ENCODE data around the gene NAPSA.
"Not testable (repeated sequence)": the region's sequence is repeated elsewhere in the genome, so short reads cannot be mapped to it uniquely, and the experiment has no call there.

Gene NAPSA

DNA sequence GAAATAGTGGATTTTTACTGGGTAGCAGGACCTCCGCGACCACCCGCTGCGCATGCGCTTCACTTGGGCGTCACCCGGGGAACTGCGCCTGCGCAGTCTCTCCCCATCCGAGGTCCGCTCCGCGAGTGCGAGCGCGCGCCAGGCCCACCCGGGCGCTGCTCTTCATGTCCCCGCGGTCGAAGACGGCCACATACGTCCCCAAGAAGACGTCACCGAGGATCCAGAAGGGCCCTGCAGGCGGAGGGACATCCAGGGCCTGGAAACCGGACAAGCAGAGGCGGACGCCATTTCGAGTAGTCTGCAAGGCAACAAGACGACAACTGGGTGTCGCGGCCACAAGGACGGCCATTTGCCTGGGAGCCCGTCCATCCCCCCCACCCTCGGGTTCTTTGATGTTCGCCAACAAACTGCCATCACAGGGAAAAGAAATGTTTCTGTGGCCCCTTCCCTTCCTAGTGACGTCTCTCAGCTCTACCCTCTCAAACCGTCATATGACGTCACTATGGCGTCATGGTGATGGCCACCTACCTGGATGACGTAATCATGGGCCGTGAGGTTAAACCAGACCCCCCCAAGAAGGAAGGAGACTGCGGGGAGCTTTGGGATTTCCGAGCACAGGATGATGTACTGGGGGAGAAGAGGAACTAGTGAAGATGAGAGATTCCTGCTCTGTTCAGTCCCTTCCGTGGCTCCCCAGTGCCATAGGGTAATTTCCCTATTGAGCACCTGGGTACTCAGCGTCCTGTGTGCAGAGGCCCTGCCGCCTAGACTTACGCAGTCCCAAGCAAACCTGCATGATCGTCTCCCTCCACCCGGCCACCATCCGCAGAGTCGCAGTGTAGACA is 6.7 kb downstream of the NAPSA start:
- peak; percentile 76 for DNase-seq

DNA sequence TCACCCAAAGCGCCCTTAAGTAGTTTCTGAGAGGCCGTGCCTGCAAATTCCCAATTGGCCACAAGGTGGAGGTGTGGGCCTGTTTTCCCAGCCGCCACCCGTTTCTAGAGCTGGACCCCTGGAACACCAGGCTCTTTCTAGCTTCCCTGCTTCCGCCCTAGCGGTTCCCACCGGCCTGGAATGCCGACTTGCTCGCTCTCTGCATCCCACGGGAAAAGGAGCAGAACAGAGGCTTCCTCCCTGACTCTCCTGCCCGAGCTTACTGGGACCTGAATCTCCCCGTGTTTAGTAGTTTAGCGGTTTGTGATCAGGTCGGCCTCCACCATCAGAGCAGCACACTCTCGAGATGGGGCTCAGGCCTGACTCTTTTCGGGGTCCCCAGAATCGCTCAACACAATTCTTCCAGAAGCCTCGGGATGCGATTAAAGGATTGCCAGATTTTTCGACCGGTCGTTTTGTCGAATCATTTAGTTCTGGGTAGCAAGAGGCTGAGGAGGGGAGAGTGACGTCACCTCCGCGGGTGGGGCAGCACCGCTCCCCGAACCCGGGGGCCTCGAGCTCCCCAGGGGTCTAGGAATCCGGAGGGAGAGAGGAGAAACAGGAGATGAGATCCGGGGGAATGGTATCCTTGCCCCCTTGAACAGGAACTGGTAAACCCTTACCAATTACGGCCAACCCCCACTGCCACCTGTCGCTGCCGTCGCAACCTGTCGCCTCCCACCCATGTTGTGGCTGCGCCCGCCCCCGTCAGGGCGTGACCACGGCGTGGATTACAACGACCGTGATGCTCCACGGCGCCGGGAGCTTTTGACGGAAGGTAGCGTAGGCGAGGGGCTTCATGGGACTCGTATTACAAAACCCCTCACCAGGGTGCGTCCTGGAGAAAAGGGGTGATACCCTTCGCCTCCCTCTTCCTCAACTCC is 8.0 kb downstream of the NAPSA start:
- peak; percentile 87 for DNase-seq

DNA sequence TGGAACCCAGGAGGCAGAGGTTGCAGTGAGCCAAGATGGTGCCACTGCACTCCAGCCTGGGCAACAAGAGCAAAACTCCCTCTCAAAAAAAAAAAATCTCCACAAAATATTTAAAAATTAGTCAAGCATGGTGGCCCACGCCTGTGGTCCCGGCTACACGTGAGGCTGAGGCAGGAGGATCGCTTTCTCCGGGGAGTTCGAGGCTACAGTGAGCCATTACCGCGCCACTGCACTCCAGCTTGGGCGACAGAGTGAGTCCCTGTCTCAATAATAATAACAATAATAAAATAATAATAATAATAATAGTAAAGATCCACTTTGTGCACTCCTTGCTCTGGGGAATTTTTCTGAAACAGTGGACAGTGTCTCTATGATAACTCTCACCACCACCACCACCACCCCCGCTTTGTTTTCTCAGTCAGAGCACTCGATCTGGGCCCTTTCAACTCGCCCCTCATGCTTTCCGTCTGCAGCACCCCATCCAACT is 8.7 kb downstream of the NAPSA start:
- DNase-seq: no peak

GRCh38 chr19:50353487-50353880 is 12.0 kb downstream of the NAPSA start:
- not testable (repeated sequence) for DNase-seq

DNA sequence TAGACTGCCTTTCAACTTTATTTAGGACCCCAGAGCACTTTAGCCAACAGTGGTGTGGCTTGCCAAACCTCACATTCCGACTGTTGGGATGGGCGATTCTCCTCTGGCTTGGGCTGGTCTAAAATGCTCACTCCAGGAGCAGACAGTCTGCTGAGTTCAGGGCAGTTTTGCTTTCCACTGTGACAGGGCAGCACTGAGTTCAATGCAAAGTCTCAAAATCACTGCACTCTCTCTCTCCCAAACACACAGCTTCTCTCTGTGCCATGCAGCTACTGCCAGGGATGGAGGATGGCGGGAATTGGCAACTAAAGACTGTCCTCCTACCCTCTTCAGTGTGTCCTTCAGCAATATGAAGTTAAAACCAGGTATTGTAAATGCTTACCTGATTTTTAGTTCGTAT is 13.2 kb downstream of the NAPSA start:
- DNase-seq: no peak

GRCh38 chr19:50349277-50350057 is 16.0 kb downstream of the NAPSA start:
- no peak for DNase-seq

- DNase-seq: peak; percentile 40
Observed at GRCh38 chr19:50347089-50347581, 18.3 kb downstream of the NAPSA start.

DNA sequence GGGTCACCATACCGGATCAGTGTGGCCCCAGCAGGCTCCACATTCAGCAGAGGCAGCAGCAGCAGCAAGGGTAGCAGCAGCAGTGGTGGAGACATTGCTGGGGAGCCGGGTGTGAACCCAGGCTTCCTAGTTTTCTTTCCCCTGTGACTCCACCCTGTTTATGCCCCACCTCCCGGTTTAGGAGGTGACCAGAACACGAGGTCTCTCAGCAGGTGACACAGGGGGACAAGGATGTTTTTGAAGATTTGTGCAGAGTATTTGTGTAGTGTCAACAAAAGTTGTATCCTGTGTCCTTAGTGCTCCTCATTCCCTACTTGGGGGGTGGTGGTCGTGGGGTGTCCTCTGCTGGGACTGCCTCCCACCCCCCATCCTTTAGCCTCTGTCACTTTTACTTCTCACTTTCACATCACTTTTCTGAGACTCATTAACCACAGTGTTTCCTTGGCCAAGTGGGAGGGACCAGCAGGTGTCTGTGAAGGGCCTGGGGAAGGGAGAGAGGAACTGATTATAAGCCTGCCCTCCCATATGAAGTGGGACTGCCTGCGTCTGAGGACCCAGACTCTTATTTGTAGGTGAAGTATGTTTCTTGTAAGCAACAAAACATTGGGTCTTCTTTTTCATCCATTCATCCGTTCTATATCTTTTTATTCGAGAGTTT is 20.6 kb downstream of the NAPSA start:
- DNase-seq: no peak

DNA sequence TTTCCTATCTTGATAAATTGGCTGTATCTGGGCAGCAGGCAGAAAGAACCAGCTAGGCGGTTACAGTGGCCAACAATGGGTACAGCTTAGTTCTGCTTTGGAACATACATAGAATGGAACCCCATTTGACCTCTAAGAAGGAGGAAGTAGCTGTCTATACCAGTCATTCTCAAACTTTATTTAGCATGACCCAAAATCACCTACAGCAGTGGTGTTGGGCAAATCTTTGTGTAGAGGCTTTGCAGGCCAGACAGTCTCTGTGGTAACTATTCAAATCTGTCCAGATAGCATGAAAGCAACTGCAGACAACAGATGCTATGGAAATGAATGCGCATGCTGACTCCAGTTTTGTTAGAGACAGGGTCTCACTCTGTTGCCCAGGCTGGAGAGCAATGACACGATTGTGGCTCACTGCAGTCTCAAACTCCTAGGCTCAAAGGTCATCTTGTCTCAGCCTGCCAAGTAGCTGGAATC is 24.3 kb downstream of the NAPSA start:
- no peak for DNase-seq

DNA sequence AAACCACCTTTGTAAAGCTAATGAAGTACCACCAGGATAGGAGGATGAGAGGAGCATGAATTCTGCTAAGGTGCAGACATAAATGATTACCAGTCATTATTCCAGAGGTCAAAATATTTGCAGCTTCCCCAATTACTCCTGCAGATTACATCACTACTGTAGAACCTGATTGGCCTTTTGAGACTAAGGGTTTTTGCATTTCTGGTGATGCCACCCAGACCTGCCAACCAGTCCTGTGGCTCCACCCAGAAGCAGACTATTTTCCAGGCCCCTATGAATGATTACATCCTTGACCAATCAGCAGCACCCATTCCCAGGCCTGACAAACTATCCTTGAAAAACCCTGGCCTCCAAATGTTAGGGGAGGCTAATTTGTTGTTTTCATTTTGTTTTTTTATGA is 25.1 kb downstream of the NAPSA start:
- DNase-seq: no peak

DNA sequence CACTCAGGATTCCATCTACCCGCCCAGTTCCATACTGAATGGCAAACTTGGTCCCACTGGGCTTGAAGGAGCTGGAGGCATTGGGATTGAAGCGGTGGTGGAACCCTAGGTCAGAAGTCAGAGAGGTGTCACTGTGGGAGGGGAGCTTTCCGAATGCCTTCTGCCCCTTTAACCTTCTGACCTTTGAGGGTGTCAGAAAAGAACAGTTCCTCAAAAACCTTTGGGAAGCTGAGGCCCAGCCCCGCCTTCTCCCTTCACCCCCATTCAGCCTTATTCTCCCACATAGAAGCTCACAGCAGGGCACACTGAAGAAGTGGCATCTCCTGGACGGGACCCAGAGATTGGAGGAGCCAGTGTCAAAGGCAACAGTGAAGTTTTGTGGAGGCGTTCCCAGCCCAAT is 28.4 kb downstream of the NAPSA start:
- DNase-seq: not testable (repeated sequence)

DNA sequence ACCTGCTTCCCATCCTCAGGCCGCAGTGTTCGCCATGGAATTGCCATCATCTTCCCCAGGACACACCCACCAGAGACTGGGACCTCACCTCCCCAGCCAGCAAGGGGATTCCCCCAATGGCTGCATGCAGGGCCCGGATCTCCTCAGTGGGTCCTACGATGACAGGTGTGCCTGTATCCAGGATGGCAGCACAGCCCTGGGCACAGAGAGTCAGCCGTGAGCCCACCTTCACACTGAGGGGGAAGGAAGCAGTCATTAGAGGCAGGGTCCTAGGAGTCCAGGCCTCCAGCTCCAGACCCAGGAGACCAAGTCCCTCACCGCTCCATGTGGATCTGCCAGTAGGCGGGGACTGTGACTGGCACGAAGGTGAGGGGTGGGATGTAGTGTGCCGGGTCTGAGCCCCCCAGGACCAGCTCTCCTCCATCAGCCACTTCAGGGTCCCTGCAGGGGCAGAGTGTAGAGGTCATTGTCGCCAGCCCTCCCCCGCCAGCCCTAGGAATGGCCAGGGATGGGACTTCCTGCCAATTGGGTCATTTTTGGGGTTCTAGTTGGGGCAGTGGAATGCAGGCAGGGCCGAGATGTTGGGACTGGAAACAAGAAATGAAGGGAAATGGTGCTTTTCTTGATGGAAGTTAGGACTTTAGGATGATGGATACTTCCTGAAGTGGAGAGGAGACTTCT is 30.6 kb downstream of the NAPSA start:
- DNase-seq: no peak

DNA sequence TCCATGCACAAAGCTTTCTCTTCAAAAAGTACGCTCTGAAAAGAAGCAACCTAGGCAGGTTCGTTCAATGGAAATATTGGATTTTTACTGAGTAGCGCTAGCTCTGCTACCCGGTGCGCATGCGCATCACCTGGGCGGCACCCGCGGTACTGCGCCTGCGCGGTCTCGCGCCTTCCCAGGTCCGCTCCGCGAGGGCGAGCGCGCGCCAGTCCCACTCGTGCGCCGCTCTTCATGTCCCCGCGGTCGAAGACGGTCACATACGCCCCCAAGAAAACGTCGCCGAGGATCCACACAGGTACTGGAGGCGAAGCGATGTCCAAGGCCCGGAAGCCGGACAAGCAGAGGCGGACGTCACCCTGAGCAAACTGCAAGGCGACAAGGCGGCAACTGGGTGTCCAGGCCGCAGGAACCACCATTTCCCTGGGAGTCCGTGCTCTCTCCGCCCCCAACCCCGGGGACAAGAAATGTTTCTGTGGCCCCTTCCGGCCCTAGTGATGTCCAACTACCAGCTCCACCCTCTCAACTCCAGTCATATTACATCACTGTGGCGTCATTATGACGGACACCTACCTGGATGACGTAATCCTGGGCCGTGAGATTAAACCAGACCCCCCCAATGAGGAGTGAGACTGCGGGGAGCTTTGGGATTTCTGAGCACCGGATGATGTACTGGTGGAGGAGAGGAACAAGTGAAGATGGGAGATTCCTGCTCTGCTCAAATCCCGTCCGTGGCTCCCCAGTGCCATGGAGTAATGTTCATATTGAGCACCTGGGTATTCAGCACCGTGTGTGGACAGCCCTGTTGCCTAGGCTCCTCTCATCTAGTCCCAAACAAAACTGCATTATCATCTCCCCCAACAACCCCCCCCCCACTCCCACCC is 31.5 kb downstream of the NAPSA start:
- DNase-seq: peak; percentile 82

DNA sequence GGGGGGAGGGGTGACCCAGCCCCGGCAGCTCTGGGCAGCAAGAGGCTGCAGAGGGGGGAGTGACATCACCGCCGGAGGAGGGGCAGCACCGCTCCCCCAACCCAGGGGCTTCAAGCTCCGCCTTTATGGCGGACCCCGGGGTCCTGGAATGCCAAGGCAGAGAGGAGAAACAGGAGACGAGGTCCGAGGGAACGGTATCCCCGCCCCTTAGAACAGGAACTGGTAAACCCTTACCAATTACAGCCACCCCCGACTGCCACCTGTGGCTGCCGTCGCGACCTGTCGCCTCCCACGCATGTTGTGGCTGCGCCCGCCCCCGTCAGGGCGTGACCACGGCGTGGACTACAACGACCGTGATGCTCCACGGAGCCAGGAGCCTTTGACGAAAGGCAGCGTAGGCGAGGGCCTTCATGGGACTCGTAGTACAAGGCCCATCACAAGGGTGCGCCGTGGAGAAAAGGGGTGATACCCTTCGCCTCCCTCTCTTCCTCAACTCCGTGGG is 32.2 kb downstream of the NAPSA start:
- peak; percentile 92 for DNase-seq

DNA sequence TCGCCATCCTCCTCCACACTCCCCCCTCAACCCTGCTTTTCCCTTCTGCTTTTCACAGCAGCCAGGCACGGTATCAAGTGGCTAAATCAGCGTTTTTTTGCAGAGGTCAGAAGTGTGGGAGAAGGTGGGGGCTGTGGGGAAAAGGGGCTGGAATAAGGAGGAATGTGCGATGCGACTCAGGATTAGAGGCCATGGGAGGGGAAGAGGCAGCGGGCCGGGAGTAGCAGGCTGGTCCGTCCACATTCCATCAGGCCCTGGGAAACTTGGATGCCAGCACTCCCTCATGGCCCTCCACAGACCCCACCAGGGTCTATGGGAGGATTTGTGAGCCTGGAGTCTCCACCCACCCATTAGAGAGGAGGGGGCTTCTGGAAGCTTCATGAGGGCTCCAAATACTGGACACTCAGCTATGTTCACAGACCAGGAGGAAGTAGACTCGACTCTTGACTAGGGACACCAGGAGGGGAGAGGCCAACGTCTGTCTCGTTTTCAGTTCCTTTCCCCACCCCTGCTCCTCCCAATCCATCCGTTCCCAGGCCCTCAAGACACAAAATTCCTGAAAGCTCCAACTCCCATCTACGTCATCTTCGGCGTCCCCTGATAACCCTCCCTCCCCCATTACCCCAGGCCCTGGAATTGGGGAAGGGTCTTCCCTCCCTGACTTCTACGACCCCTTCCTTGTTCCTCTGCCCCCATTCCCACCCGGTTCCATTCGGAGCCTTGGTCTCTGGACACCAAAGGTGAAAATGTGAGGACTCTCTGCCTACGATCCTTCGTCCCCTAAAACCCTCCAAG is 33.0 kb downstream of the NAPSA start:
- no peak for DNase-seq

DNA sequence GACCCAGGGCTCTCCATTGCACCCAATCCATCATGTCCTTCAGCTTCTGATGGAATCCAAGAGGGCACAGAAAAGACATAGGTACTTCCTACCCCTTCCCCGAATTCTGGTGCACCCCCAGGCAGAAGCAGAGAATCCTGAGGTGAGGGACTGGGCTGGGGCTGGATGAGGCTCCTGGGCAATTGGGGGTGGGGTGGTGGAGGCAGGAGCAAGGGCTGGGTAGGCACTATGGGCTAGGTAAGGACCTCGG is 33.5 kb downstream of the NAPSA start:
- no peak for DNase-seq

DNA sequence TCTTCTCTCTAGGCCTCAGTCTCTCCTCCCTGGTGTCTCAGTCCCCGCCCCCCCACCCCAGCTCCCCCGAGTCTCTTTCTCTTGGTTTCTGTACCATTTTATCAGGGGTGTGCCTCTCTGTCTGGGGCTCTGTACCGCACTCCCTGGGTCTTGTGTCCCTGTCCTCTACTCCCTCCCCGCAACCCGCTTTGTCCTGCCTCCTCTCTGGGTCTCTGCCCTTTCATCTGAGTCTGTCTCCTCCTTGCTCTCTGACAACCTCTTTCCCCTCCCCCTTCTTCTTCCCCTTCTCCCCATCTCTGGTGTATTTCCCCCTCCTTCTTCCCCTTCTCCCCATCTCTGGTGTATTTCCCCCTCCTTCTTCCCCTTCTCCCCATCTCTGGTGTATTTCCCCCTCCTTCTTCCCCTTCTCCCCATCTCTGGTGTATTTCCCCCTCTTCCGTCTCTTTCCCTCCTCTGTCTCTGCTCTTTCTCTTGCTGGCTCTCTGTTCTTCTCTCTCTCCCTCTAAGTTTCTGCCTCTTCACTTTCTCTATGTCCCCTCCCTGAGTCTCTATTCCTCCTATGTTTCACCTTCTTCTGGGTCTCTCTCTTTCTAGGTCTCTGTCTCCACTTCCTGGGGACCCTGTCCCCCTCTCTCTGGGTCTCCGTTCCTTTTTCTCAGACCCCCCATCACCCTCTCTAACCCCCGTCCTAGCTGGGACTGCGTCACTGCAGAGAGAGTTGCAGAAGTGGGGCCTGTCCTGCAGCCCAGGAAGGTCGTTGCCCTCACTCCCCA is 34.0 kb downstream of the NAPSA start:
- DNase-seq: no peak

GRCh38 chr19:50330365-50331078 is 34.9 kb downstream of the NAPSA start:
- peak; percentile 76 for DNase-seq
